GM23338 (cell line): Measurements from ENCODE around the gene DENND1B. TPM values are rescaled to one million over a fixed set of nuclear protein-coding genes. Genes with fewer than 3 reads are reported as not detected.

Experiments
- ATAC-seq: fragments of 200-7000 bp; cut with Tn5 transposase; 3 replicates; pipeline ENCODE4 v1.9.1; 2020
- DNase-seq: peaks from one replicate; pipeline ENCODE4 v3.0.0-alpha.2; 2015; ENCODE audit warnings: low spot score
- H2AFZ ChIP-seq: fragments of 200-600 bp; sonication (generic); 2 replicates; pipeline ENCODE4 v1.8.0; 2016; ENCODE audit warnings: antibody characterized with exemption, mild to moderate bottlenecking, moderate library complexity
- H3F3A ChIP-seq: fragments of 200-600 bp; sonication (generic); replicated peaks from 2 replicates; pipeline ENCODE4 v1.8.0; 2017; ENCODE audit warnings: antibody characterized with exemption, mixed run types, low read depth
- H3K27ac ChIP-seq: fragments of 200-600 bp; sonication (generic); 2 replicates; pipeline ENCODE4 v1.6.1; 2016; ENCODE audit warnings: low read depth
- H3K27me3 ChIP-seq: fragments of 200-600 bp; sonication (generic); 2 replicates; pipeline ENCODE4 v1.8.0; 2016; ENCODE audit warnings: mild to moderate bottlenecking, mixed run types, moderate library complexity; ENCODE audit not compliant: insufficient read depth
- H3K36me3 ChIP-seq: fragments of 200-600 bp; sonication (generic); 2 replicates; pipeline ENCODE4 v1.8.0; 2016; ENCODE audit warnings: mild to moderate bottlenecking; ENCODE audit not compliant: insufficient read depth
- H3K4me1 ChIP-seq: fragments of 200-600 bp; sonication (generic); 2 replicates; pipeline ENCODE4 v1.8.0; 2016; ENCODE audit warnings: mild to moderate bottlenecking, moderate library complexity; ENCODE audit not compliant: insufficient read depth
- H3K4me2 ChIP-seq: fragments of 200-600 bp; sonication (generic); 2 replicates; pipeline ENCODE4 v1.7.1; 2017; ENCODE audit warnings: mixed run types
- H3K4me3 ChIP-seq: fragments of 200-600 bp; sonication (generic); 2 replicates; pipeline ENCODE4 v1.6.1; 2016; ENCODE audit warnings: mixed run types
- H3K79me2 ChIP-seq: fragments of 200-600 bp; sonication (generic); replicated peaks from 2 replicates; pipeline ENCODE4 v1.8.0; 2017; ENCODE audit warnings: mild to moderate bottlenecking; ENCODE audit not compliant: insufficient read depth
- H3K9me2 ChIP-seq: fragments of 200-600 bp; sonication (generic); 2 replicates; pipeline ENCODE4 v1.8.0; 2017; ENCODE audit not compliant: insufficient read depth
- H4K20me1 ChIP-seq: fragments of 200-600 bp; sonication (generic); replicated peaks from 2 replicates; pipeline ENCODE4 v1.8.0; 2017; ENCODE audit warnings: mild to moderate bottlenecking; ENCODE audit not compliant: insufficient read depth
- H3K27ac Mint-ChIP-seq: 2 replicates; pipeline ENCODE4 v1.8.0; 2020; ENCODE audit warnings: inconsistent platforms, mild to moderate bottlenecking, moderate library complexity, mixed read lengths
- H3K27me3 Mint-ChIP-seq: 3 replicates; pipeline ENCODE4 v1.8.0; 2022; ENCODE audit warnings: low read depth, mild to moderate bottlenecking, moderate library complexity, mixed read lengths, inconsistent platforms; ENCODE audit not compliant: insufficient read depth, poor library complexity
- H3K36me3 Mint-ChIP-seq: 3 replicates; pipeline ENCODE4 v1.8.0; 2021; ENCODE audit warnings: low read depth, mild to moderate bottlenecking, inconsistent platforms, moderate library complexity, mixed read lengths
- H3K4me1 Mint-ChIP-seq: 3 replicates; pipeline ENCODE4 v1.8.0; 2020; ENCODE audit warnings: mild to moderate bottlenecking, inconsistent platforms, mixed read lengths
- H3K4me3 Mint-ChIP-seq: 3 replicates; pipeline ENCODE4 v1.8.0; 2021; ENCODE audit warnings: moderate library complexity, mild to moderate bottlenecking, inconsistent platforms, mixed read lengths
- H3K9me3 Mint-ChIP-seq: 3 replicates; pipeline ENCODE4 v1.8.0; 2020; ENCODE audit warnings: moderate library complexity, mild to moderate bottlenecking, inconsistent platforms, mixed read lengths
- CREB1 ChIP-seq: fragments of 250-450 bp; sonication (Bioruptor Pico); IDR thresholded peaks from 2 replicates; pipeline ENCODE4 v1.5.0; 2020; ENCODE audit warnings: low read depth, mild to moderate bottlenecking, moderate library complexity
- ETS1 ChIP-seq: IDR thresholded peaks from 2 replicates; pipeline ENCODE4 v1.6.1; 2016; ENCODE audit warnings: antibody characterized with exemption
- EZH2 ChIP-seq: fragments of 200-600 bp; sonication (generic); IDR thresholded peaks from one replicate; pipeline ENCODE4 v1.8.0; 2017; ENCODE audit warnings: antibody characterized with exemption, mild to moderate bottlenecking, low read depth; ENCODE audit not compliant: unreplicated experiment
- EZH2phosphoT487 ChIP-seq: fragments of 200-600 bp; sonication (generic); IDR thresholded peaks from one replicate; pipeline ENCODE4 v1.8.1; 2018; ENCODE audit warnings: antibody characterized with exemption; ENCODE audit not compliant: unreplicated experiment
- JUNB ChIP-seq: IDR thresholded peaks from one replicate; pipeline ENCODE4 v1.6.1; 2016; ENCODE audit warnings: antibody characterized with exemption; ENCODE audit not compliant: unreplicated experiment
- STAT1 ChIP-seq: IDR thresholded peaks from one replicate; pipeline ENCODE4 v1.6.1; 2016; ENCODE audit warnings: antibody characterized with exemption; ENCODE audit not compliant: unreplicated experiment
- ZNF114 ChIP-seq: fragments of 250-450 bp; sonication (Bioruptor Pico); IDR thresholded peaks from 2 replicates; pipeline ENCODE4 v1.5.0; 2020; ENCODE audit warnings: mild to moderate bottlenecking, moderate library complexity
- ZNF331 ChIP-seq: fragments of 250-450 bp; sonication (Bioruptor Pico); IDR thresholded peaks from 2 replicates; pipeline ENCODE4 v1.5.0; 2020; ENCODE audit warnings: low read depth, mild to moderate bottlenecking, moderate library complexity
- polyA plus RNA-seq: library from polyadenylated mRNA; unstranded; fragments of >200 nt; fragmentation: Nextera tagmentation; extraction: Ambion mirVana; gene quantifications from 2 replicates; pipeline ENCODE4 v1.2.1, GENCODE V29; 2016
- total RNA-seq: library from RNA; depleted of rRNA; stranded (reverse); fragments of >200 nt; shearing (Covaris generic); gene quantifications from 2 replicates; pipeline ENCODE4 v1.2.3, GENCODE V29; 2014
- TF ChIP-seq, protein P1 (sequence below): fragments of 250-450 bp; sonication (Bioruptor Pico); IDR thresholded peaks from 2 replicates; pipeline ENCODE4 v1.5.0; 2020; ENCODE audit warnings: mild to moderate bottlenecking, moderate library complexity

Gene DENND1B
- total and polyA plus RNA-seq, 2 experiments from 2014 or later: 4.3 to 5.2 TPM

DNA sequence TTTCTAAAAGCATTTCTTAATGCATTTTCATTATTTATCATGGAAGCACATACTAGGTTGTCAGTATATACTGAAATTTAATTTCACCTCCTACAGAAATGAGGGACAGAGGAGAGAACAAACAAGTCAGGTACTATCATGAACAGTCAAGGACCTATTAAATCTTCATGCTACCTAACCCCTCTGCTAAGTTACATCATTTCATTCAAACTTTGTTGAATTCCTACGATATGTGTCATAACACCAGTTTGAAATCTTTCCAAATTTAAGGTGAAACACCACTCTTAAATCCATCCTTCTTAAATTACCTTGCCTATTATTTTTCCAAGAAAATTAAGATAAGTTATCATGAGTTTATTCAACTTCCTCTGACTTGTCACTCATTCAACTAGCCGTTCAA is 78.9 kb downstream of the DENND1B start (continued):
- TF ChIP-seq, protein P1, sequence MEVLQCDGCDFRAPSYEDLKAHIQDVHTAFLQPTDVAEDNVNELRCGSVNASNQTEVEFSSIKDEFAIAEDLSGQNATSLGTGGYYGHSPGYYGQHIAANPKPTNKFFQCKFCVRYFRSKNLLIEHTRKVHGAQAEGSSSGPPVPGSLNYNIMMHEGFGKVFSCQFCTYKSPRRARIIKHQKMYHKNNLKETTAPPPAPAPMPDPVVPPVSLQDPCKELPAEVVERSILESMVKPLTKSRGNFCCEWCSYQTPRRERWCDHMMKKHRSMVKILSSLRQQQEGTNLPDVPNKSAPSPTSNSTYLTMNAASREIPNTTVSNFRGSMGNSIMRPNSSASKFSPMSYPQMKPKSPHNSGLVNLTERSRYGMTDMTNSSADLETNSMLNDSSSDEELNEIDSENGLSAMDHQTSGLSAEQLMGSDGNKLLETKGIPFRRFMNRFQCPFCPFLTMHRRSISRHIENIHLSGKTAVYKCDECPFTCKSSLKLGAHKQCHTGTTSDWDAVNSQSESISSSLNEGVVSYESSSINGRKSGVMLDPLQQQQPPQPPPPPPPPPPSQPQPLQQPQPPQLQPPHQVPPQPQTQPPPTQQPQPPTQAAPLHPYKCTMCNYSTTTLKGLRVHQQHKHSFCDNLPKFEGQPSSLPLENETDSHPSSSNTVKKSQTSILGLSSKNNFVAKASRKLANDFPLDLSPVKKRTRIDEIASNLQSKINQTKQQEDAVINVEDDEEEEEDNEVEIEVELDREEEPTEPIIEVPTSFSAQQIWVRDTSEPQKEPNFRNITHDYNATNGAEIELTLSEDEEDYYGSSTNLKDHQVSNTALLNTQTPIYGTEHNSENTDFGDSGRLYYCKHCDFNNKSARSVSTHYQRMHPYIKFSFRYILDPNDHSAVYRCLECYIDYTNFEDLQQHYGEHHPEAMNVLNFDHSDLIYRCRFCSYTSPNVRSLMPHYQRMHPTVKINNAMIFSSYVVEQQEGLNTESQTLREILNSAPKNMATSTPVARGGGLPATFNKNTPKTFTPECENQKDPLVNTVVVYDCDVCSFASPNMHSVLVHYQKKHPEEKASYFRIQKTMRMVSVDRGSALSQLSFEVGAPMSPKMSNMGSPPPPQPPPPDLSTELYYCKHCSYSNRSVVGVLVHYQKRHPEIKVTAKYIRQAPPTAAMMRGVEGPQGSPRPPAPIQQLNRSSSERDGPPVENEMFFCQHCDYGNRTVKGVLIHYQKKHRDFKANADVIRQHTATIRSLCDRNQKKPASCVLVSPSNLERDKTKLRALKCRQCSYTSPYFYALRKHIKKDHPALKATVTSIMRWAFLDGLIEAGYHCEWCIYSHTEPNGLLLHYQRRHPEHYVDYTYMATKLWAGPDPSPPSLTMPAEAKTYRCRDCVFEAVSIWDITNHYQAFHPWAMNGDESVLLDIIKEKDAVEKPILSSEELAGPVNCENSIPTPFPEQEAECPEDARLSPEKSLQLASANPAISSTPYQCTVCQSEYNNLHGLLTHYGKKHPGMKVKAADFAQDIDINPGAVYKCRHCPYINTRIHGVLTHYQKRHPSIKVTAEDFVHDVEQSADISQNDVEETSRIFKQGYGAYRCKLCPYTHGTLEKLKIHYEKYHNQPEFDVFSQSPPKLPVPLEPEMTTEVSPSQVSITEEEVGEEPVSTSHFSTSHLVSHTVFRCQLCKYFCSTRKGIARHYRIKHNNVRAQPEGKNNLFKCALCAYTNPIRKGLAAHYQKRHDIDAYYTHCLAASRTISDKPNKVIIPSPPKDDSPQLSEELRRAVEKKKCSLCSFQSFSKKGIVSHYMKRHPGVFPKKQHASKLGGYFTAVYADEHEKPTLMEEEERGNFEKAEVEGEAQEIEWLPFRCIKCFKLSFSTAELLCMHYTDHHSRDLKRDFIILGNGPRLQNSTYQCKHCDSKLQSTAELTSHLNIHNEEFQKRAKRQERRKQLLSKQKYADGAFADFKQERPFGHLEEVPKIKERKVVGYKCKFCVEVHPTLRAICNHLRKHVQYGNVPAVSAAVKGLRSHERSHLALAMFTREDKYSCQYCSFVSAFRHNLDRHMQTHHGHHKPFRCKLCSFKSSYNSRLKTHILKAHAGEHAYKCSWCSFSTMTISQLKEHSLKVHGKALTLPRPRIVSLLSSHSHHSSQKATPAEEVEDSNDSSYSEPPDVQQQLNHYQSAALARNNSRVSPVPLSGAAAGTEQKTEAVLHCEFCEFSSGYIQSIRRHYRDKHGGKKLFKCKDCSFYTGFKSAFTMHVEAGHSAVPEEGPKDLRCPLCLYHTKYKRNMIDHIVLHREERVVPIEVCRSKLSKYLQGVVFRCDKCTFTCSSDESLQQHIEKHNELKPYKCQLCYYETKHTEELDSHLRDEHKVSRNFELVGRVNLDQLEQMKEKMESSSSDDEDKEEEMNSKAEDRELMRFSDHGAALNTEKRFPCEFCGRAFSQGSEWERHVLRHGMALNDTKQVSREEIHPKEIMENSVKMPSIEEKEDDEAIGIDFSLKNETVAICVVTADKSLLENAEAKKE (CRISPR knock-in tag): no peak

- Mint-ChIP-seq H3K4me1 (peaks cover 4% of the 10 kb centered on the region; the same call in 2 of the 3 replicates), H3K36me3 (peaks cover 12% of the 10 kb centered on the region; the same call in 2 of the 3 replicates), H3K4me3 (no peak overlapping the region), H3K27ac (no peak overlapping the region), H3K27me3 (peaks cover 2% of the 10 kb centered on the region), H3K9me3 (peaks cover 11% of the 10 kb centered on the region; the same call in 2 of the 3 replicates)
- DNase-seq (no peak), ATAC-seq (no peak)
- Histone ChIP-seq H3K27ac (no peak overlapping the region), H3F3A (no peaks in the 10 kb centered on the region), H3K9me2 (no peaks in the 10 kb centered on the region), H3K4me1 (no peaks in the 10 kb centered on the region), H3K79me2 (no peaks in the 10 kb centered on the region), H3K27me3 (no peaks in the 10 kb centered on the region), H3K36me3 (no peaks in the 10 kb centered on the region), H3K4me2 (no peak overlapping the region), H4K20me1 (no peaks in the 10 kb centered on the region), H2AFZ (no peak overlapping the region), H3K4me3 (no peak overlapping the region)
- no peak for TF ChIP-seq ZNF331 (CRISPR knock-in tag)
- no peak for TF ChIP-seq STAT1
- no peak for TF ChIP-seq JUNB
- TF ChIP-seq CREB1: no peak
- TF ChIP-seq ZNF114 (CRISPR knock-in tag): no peak
- no peak for TF ChIP-seq EZH2
- no peak for TF ChIP-seq EZH2phosphoT487
- TF ChIP-seq ETS1: no peak
- TF ChIP-seq, protein P1 (CRISPR knock-in tag): no peak
These were observed 79.3 kb downstream of the DENND1B start for GRCh38 chr1:197695961-197696360.
